Muscle of back (tissue), 11 donors: ENCODE measurements around the gene ARMC2. TPM values are rescaled to one million over a fixed set of nuclear protein-coding genes. Genes with fewer than 3 reads are reported as not detected.

Experiments used
- DNase-seq, 3 donors: peaks; one replicate each; pipeline versions ENCODE4 v3.0.0 to v3.0.0-alpha.2; 2013
- polyA plus RNA-seq, 10 donors: library from polyadenylated mRNA; unstranded; fragments of 120-200 nt; gene quantifications; one replicate each; pipeline ENCODE4 v1.2.1, GENCODE V29; 2013; ENCODE audit not compliant: insufficient read length in 10 of 10

ARMC2 gene
- polyA plus RNA-seq, 10 donors = 5.4 to 10.8 (median 7.7) TPM

- no peak for DNase-seq
Measured at GRCh38 chr6:109013656-109014305, 165.6 kb downstream of the ARMC2 start.

- no peak for DNase-seq
Measured at GRCh38 chr6:109014606-109015005, 166.4 kb downstream of the ARMC2 start.

GRCh38 chr6:109015176-109015575, 167.0 kb downstream of the ARMC2 start:
- no peak for DNase-seq

GRCh38 chr6:109019911-109020310, 171.7 kb downstream of the ARMC2 start:
- DNase-seq = no peak

GRCh38 chr6:109021870-109022269, 173.6 kb downstream of the ARMC2 start:
- DNase-seq = no peak

- DNase-seq = no peak
Measured at GRCh38 chr6:109023356-109023925, 175.2 kb downstream of the ARMC2 start.

Other genes starting within 250 kb of the ARMC2 start
- 10 to 100 TPM; 35.0 to 66.4 (median 52.8) TPM for gene SESN1, start 246.4 kb downstream of the ARMC2 start, polyA plus RNA-seq
- gene CEP57L1, start 247.1 kb downstream of the ARMC2 start, polyA plus RNA-seq = 10 to 100 TPM; 15.1 to 25.2 (median 19.7) TPM